ENCODE measurements around the gene ASF1B.
"Not testable (repeated sequence)": the region's sequence is repeated elsewhere in the genome, so short reads cannot be mapped to it uniquely, and the experiment has no call there.

ASF1B gene

GRCh38 chr19:14160017-14160703, 23.8 kb upstream of the ASF1B start:
- no peak for FAIRE-seq
- no peak for DNase-seq (ENCODE audit: insufficient read length, low spot score)

GRCh38 chr19:14159059-14159458, 22.7 kb upstream of the ASF1B start:
- no peak for DNase-seq (ENCODE audit: insufficient read length, low spot score)
- no peak for FAIRE-seq

GRCh38 chr19:14158276-14159023, 22.1 kb upstream of the ASF1B start:
- no peak for DNase-seq (ENCODE audit: insufficient read length, low spot score)
- FAIRE-seq, result no peak

- FAIRE-seq (no peak), DNase-seq (ENCODE audit: insufficient read length, low spot score) (no peak)
These were observed 20.8 kb upstream of the ASF1B start for GRCh38 chr19:14156971-14157717.

DNA sequence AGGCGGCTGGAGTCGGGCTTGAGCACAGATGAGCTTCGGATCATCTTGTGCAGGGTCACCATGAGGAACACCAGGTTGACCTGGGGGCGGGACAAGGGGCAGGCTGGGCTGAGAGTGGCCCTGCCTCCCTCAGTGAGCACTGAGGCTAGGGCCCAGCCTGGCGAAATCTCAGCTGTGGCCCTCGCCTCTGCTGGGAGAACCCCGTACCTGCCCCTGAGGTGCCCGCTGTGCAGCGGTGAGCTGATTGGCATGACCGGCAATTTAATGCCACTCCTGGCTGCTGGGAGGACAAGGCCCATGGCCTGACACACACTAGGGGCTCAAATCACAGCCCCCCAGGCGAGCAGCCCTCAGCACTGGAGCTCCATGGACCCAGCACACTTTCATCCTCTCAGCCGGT, 19.7 kb upstream of the ASF1B start:
- DNase-seq (ENCODE audit: insufficient read length, low spot score) (no peak), FAIRE-seq (no peak)

- DNase-seq (ENCODE audit: insufficient read length, low spot score) (no peak), FAIRE-seq (no peak)
These were observed 19.0 kb upstream of the ASF1B start for GRCh38 chr19:14155371-14155770.

DNA sequence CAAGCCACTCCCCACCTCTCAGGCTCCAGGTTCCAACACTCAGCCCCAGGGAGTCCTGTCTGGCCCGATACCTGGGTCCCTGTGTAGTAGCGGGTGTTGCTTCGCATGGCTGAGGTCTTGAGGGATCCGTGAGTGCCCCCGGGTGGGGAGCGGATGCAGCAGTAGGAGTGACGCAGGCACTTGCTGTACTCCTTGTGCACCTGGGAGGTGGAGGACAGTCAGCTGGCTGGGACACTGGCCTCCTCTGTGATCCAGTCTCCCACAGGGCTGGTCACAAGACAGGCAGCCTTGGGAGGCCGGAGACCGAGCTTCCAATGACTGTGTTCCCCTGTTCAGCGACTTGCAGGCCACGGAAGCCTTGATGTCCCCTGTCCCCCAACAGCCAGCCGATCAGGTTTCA, 16.3 kb upstream of the ASF1B start:
- FAIRE-seq (no peak), DNase-seq (ENCODE audit: insufficient read length, low spot score) (no peak)

GRCh38 chr19:14150770-14151661, 14.6 kb upstream of the ASF1B start:
- DNase-seq (ENCODE audit: insufficient read length, low spot score) (no peak), FAIRE-seq (no peak)

DNA sequence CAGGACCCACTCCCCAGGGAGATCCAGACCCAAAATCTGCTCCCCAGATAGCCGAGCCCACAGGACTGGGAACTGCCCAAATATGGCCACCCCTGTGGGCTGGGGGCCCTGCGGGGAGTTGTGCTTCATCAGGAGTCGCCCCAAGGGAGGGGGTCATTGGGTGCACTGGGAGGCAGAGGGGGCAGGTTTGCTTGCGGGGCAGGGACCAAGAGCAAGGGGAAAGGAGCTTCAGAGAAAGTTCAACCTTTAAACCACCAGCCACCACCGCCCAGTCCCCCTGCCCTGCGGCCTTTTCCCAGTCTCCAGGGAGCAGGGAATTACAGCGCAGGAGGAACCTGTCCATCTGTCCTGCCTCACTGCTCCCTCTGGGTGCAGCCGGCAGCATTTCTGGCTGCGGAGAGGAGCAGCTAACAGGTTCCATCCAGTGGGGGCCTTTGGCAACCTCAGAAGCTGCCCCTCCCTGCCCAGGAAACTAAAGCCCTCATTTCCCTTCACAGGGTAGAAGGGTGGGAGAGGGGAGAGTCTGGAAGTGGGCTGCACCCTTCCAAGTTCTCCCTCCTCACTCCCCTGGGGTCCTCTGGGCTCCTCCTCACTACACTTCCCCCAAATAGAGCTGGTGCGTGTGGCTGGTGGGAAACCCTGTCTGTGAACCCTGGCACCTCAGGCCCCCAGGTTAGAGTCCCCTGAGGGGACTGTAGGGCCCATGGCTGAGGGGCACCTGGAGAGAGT, 13.8 kb upstream of the ASF1B start:
- FAIRE-seq, result no peak
- no peak for DNase-seq (ENCODE audit: insufficient read length, low spot score)

DNA sequence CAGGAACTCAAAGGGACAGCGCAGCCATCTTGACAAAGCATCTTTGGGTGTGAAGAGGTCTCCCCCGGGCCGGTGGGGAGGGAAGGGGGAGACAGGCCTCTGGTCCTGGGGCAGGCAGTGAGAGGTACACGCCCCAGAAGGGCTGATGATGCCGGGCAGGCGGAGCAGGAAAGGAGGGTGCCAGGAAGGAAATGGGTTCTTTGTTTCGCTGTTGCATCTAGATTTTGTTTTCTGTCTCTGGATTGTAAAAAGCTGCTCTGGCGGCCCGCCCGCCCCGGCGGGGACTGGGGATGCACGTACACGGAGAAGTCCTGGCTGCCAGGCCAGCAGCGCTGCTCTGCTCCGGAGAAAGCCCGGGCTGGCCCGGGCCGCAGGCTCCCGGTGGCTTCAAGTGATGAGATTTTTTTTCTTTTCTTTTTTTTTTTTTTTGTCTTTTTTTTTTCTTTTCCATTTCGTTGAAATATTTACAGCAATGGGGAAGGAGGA, 13.2 kb upstream of the ASF1B start:
- FAIRE-seq, result peak; percentile 42

DNA sequence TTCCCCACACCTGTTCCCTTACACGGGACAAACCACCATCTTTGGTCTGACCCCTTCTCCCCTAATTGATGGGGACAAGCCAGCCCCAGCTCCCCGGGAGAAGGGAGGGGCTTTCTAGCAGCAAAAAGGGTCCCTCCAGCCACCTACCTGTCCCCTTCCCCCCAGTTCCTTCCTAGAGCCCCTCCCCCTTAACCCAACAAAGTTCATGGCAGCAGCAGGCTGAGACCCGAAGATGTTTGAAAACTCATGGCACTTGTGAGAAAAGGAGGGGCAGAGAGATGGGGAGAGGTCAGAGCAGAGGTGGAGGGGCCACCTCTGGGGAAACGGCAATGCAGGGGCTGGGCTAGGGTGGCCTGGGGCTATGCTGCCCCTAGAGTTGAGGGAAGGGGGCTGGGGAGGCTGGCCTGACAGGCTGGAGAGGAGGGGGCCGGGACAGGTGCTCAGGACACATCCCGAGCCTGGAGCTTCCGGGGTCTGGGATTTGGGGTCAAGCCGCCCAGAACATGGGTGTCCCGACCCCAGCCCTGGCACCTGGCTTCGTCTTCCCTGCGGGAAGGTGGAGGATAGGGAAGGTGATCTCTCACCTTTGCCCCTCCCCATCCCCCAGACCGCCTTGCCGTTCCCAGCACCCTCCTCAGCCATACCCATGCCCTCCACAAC, 12.5 kb upstream of the ASF1B start:
- FAIRE-seq (no peak), DNase-seq (ENCODE audit: insufficient read length, low spot score) (no peak)

More for the DNA sequence above, 13.2 kb upstream of the ASF1B start:
- DNase-seq (ENCODE audit: insufficient read length, low spot score), result no peak

DNA sequence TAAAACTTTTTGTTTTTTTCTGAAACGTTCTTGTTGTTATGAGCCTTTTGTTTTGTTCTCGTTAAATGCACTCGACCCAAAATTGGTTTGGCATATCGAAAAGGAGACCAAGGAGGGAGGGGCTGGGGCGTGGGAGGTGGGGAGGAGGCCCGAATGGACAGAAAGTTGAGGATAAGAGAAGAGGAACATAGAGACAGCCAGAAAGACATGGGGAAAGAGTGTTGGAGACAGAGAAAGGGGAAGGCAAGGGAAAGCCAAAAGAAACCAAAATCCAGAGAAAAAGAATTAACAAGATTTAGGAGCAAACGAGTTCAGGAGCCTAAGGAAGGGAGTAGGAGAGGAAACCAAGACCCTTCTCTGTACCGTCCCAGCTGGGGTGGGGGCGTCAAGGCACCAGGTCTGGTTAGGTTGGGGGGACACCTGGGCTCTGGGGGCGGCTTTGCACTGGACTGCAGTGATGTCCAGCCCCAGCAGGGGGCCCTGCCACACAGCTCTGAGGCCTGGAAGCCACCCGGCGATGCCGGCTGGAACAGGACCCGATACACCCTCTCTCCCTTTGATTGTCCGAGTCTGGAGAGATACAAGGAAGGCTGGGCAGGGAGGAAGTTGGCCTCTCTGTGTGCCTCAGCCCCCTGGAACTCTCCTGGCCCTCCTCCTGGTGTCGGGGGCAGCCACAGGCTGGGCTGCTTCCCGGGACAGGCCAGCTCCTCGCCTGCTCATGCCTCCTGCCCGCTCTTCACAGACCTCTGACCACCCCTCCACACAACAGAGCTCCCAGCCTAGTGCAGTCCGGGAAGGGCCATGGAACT, 11.6 kb upstream of the ASF1B start:
- DNase-seq (ENCODE audit: insufficient read length, low spot score) (no peak), FAIRE-seq (peak; percentile 79)

GRCh38 chr19:14146789-14147216, 10.4 kb upstream of the ASF1B start:
- DNase-seq (ENCODE audit: insufficient read length, low spot score) (no peak), FAIRE-seq (no peak)

GRCh38 chr19:14146169-14146568, 9.8 kb upstream of the ASF1B start:
- DNase-seq (ENCODE audit: insufficient read length, low spot score); FAIRE-seq: not testable (repeated sequence)

DNA sequence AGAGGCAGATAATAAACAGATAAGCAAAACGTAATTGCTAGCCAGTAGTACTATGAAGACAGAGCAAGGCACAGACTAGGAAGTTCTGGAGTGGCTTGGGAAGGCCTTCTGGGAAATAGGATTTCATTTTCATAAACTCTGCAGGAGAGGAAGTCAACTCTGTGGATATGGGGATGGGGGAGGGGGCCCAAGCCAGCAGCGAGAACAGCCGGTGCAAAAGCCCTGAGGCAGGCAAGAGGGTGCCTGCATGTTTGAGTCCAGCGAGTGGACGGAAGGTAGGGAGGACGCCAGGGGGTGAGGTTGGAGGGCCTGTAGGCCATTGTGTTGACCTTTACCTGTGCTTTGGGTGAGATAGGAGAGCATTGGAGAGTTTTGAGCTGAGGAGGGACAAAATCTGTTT, 9.0 kb upstream of the ASF1B start:
- FAIRE-seq (no peak), DNase-seq (ENCODE audit: insufficient read length, low spot score) (no peak)

GRCh38 chr19:14142262-14143190, 6.1 kb upstream of the ASF1B start:
- DNase-seq (ENCODE audit: insufficient read length, low spot score), result no peak
- no peak for FAIRE-seq

DNA sequence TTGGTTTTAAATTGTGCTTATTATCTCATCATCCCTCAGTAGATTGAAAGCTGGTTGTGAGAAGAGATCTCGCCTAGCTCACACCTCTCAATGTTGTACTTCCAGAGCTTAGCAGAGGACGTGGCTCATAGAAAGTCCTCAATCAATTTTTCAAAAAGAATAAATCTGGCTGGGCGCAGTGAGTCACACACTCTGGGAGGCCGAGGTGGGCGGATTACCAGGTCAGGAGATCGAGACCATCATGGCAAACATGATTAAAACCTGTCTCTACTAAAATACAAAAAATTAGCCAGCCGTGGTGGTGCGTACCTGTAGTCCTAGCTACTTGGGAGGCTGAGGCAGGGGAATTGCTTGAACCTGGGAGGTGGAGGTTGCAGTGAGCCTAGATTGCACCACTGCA, 4.7 kb upstream of the ASF1B start:
- DNase-seq (ENCODE audit: insufficient read length, low spot score) (no peak), FAIRE-seq (no peak)

Data from GM19239 (cell line).